ENCODE data around the gene NLRX1. TPM values are rescaled to one million over a fixed set of nuclear protein-coding genes. Genes with fewer than 3 reads are reported as not detected.

NLRX1 gene
- polyA plus RNA-seq, 1 experiment: 19.4 TPM

- Histone ChIP-seq H3K4me3 (ENCODE audit: low read depth, low read length) (peak within 1 kb of the TSS; percentile 54), H3K36me3 (ENCODE audit: control insufficient read depth, insufficient read depth, low read length) (no peaks in the 10 kb centered on the region), H3K27me3 (ENCODE audit: control insufficient read depth, insufficient read depth, low read length) (peaks cover 17% of the 10 kb centered on the region)
- CTCF ChIA-PET: interaction anchor here (0.6 to 2.4 kb wide), 4 partner anchors 8 to 48 kb away, joined by 3 to 12 read pairs (median 6); no protein-coding TSS in a partner anchor
- TF ChIP-seq CTCF (IDR thresholded peaks at IDR 0.05; ENCODE audit: insufficient read depth, low read depth, low read length): no peak
- DNase-seq (ENCODE audit: low read depth): no peak
- POLR2A ChIA-PET: interaction anchor here (0.9 kb wide), 1 partner anchor 54 kb away, joined by 3 read pairs; a partner anchor contains a TSS
These were observed 19.3 kb upstream of the NLRX1 start, which contains the start of gene ABCG4 for GRCh38 chr11:119149018-119149785. ABCG4 (plus strand) TSS chr11:119149052; CDS start chr11:119149966, 914 bp downstream.

GRCh38 chr11:119149786-119150275, 18.7 kb upstream of the NLRX1 start:
- peak overlapping the region; percentile 54; the same call in 1 of the 2 replicates for H3K4me3 ChIP-seq (ENCODE audit: low read depth, low read length)
- CTCF ChIA-PET: interaction anchor here (1.0 to 2.4 kb wide), 3 partner anchors 10 to 47 kb away, joined by 3 to 12 read pairs (median 8); no protein-coding TSS in a partner anchor
- TF ChIP-seq CTCF (IDR thresholded peaks at IDR 0.05; ENCODE audit: insufficient read depth, low read depth, low read length): no peak
- POLR2A ChIA-PET: interaction anchor here (0.9 kb wide), 1 partner anchor 54 kb away, joined by 3 read pairs; a partner anchor contains a TSS
- peaks cover 20% of the 10 kb centered on the region for H3K27me3 ChIP-seq (ENCODE audit: control insufficient read depth, insufficient read depth, low read length)
- H3K36me3 ChIP-seq (ENCODE audit: control insufficient read depth, insufficient read depth, low read length): no peaks in the 10 kb centered on the region
- DNase-seq (ENCODE audit: low read depth): no peak

GRCh38 chr11:119152043-119152442, 16.5 kb upstream of the NLRX1 start:
- no peak for TF ChIP-seq CTCF (IDR thresholded peaks at IDR 0.05; ENCODE audit: insufficient read depth, low read depth, low read length)
- Histone ChIP-seq H3K27me3 (ENCODE audit: control insufficient read depth, insufficient read depth, low read length) (peaks cover 26% of the 10 kb centered on the region), H3K4me3 (ENCODE audit: low read depth, low read length) (no peak overlapping the region), H3K36me3 (ENCODE audit: control insufficient read depth, insufficient read depth, low read length) (no peaks in the 10 kb centered on the region)
- POLR2A ChIA-PET: no interaction called here
- CTCF ChIA-PET: interaction anchor here (0.7 to 1.4 kb wide), 4 partner anchors 12 to 171 kb away, joined by 3 to 4 read pairs (median 4); no protein-coding TSS in a partner anchor
- no peak for DNase-seq (ENCODE audit: low read depth)

GRCh38 chr11:119152604-119153003, 15.9 kb upstream of the NLRX1 start:
- Histone ChIP-seq H3K36me3 (ENCODE audit: control insufficient read depth, insufficient read depth, low read length) (no peaks in the 10 kb centered on the region), H3K27me3 (ENCODE audit: control insufficient read depth, insufficient read depth, low read length) (peaks cover 26% of the 10 kb centered on the region), H3K4me3 (ENCODE audit: low read depth, low read length) (no peak overlapping the region)
- POLR2A ChIA-PET: no interaction called here
- CTCF ChIA-PET: interaction anchor here (0.7 to 1.4 kb wide), 3 partner anchors 11 to 170 kb away, joined by 3 to 4 read pairs (median 4); no protein-coding TSS in a partner anchor
- no peak for DNase-seq (ENCODE audit: low read depth)
- TF ChIP-seq CTCF (IDR thresholded peaks at IDR 0.05; ENCODE audit: insufficient read depth, low read depth, low read length): no peak
